Keratinocyte (primary cell): ENCODE measurements around the gene TMLHE. TPM values are rescaled to one million over a fixed set of nuclear protein-coding genes. Genes with fewer than 3 reads are reported as not detected.

ENCODE experiments used
- DNase-seq: peaks from one replicate; pipeline ENCODE4 v3.0.0-alpha.2; 2011; ENCODE audit warnings: low read depth, missing footprints, low spot score
- FAIRE-seq: peaks from 2 replicates; lab custom pipeline; 2011; peaks lifted over from hg19 to GRCh38; lab: Jason Lieb, UNC
- H2AFZ ChIP-seq: 2 replicates; pipeline ENCODE4 v1.6.0; 2012; ENCODE audit warnings: low read length, control low read depth, inconsistent platforms; ENCODE audit not compliant: control insufficient read depth
- H3K27ac ChIP-seq: 2 replicates; pipeline ENCODE4 v1.5.1; 2011; ENCODE audit warnings: low read length; ENCODE audit not compliant: control insufficient read depth, insufficient read depth
- H3K27me3 ChIP-seq: 3 replicates; pipeline ENCODE4 v1.6.0; 2011; ENCODE audit warnings: low read length; ENCODE audit not compliant: control insufficient read depth, insufficient read depth; ENCODE audit errors: extremely low read depth
- H3K36me3 ChIP-seq, 2 experiments: 2 replicates in 1 of 2; 3 replicates in 1 of 2; pipeline ENCODE4 v1.5.1; 2011; ENCODE audit warnings: low read length in 2 of 2, mild to moderate bottlenecking in 1 of 2; ENCODE audit not compliant: control insufficient read depth in 2 of 2, insufficient read depth in 2 of 2; ENCODE audit errors: extremely low read depth in 1 of 2
- H3K4me1 ChIP-seq: 3 replicates; pipeline ENCODE4 v1.5.1; 2011; ENCODE audit warnings: low read length; ENCODE audit not compliant: control insufficient read depth, insufficient read depth; ENCODE audit errors: extremely low read depth
- H3K4me2 ChIP-seq: 3 replicates; pipeline ENCODE4 v1.6.0; 2011; ENCODE audit warnings: low read depth, low read length; ENCODE audit not compliant: control insufficient read depth, insufficient read depth; ENCODE audit errors: extremely low read depth
- H3K4me3 ChIP-seq, 3 experiments: fragments of 200-600 bp in 1 of 3; sonication (generic) in 1 of 3; 2 replicates in 2 of 3; 3 replicates in 1 of 3; pipeline ENCODE4 v1.5.1; 2011 to 2016; ENCODE audit warnings: low read length in 3 of 3, mild to moderate bottlenecking in 3 of 3, control low read depth in 2 of 3, inconsistent platforms in 1 of 3, low read depth in 1 of 3, mixed read lengths in 1 of 3, mixed run types in 1 of 3, moderate library complexity in 1 of 3; ENCODE audit not compliant: control insufficient read depth in 2 of 3, insufficient read depth in 2 of 3; ENCODE audit errors: extremely low read depth in 1 of 3
- H3K79me2 ChIP-seq: 2 replicates; pipeline ENCODE4 v1.6.0; 2012; ENCODE audit warnings: low read length; ENCODE audit not compliant: control insufficient read depth, insufficient read depth
- H3K9ac ChIP-seq: 3 replicates; pipeline ENCODE4 v1.6.0; 2011; ENCODE audit warnings: low read length; ENCODE audit not compliant: control insufficient read depth, insufficient read depth; ENCODE audit errors: extremely low read depth
- H3K9me1 ChIP-seq: 3 replicates; pipeline ENCODE4 v1.6.0; 2011; ENCODE audit warnings: low read length; ENCODE audit not compliant: control insufficient read depth, insufficient read depth; ENCODE audit errors: extremely low read depth
- H3K9me3 ChIP-seq: 2 replicates; pipeline ENCODE4 v1.5.1; 2012; ENCODE audit warnings: low read depth, low read length; ENCODE audit not compliant: control insufficient read depth
- H4K20me1 ChIP-seq: 3 replicates; pipeline ENCODE4 v1.6.0; 2011; ENCODE audit warnings: low read length; ENCODE audit not compliant: control insufficient read depth, insufficient read depth; ENCODE audit errors: extremely low read depth
- EZH2 ChIP-seq: IDR thresholded peaks from one replicate; pipeline ENCODE4 v1.6.1; 2012; ENCODE audit warnings: inconsistent platforms, mild to moderate bottlenecking, low read length, moderate library complexity
- dilution Hi-C: fragments of 300-500 bp; cut with MboI; formaldehyde crosslinking; loops from one replicate; pipeline ENCODE4 v1.7.0; 2020; ENCODE audit warnings: low sequenced_read_pairs; ENCODE audit not compliant: extremely low pct_ligation_motif_present
- polyA minus RNA-seq, 3 experiments: library from RNA; depleted of rRNA, polyadenylated mRNA; stranded (reverse); fragments of >200 nt; gene quantifications; 1 replicate in 1 of 3; 2 replicates in 1 of 3; 3 replicates in 1 of 3; pipeline ENCODE4 v1.2.3, GENCODE V29; 2011
- polyA plus RNA-seq, 5 experiments: library from polyadenylated mRNA; depleted of rRNA in 3 of 5; stranded (reverse) in 3 of 5; stranded (forward) in 1 of 5; unstranded in 1 of 5; fragments of >200 nt; gene quantifications; 1 replicate in 1 of 5; 2 replicates in 3 of 5; 3 replicates in 1 of 5; pipeline versions ENCODE4 v1.2.1 to v1.2.3, GENCODE V29; 2011 to 2012; ENCODE audit warnings: missing spikeins in 2 of 5, low read depth in 1 of 5, low replicate concordance in 1 of 5
- TF ChIP-seq, protein P1 (sequence below), 3 experiments: IDR thresholded peaks in 1 of 3; conservative IDR thresholded peaks in 1 of 3; optimal IDR thresholded peaks in 1 of 3; 2 replicates in 2 of 3; 3 replicates in 1 of 3; pipeline versions ENCODE3 to v1.5.1; 2011; ENCODE audit warnings: low read length in 3 of 3, mild to moderate bottlenecking in 3 of 3, moderate library complexity in 2 of 3, control low read depth in 1 of 3, inconsistent platforms in 1 of 3; ENCODE audit not compliant: insufficient read depth in 2 of 3; ENCODE audit errors: extremely low read depth in 1 of 3

The TMLHE gene
- polyA plus RNA-seq (13.1 to 17.8 TPM (median 15.7 TPM) in 3 replicates), polyA minus RNA-seq (38.1 to 53.4 TPM (median 43.5 TPM) in 3 replicates)
- polyA plus RNA-seq (2011; ENCODE audit: low read depth) = 6.4 TPM
- polyA plus RNA-seq (2011; cell fraction: cytosol; rRNA removed) = 9.1 and 16.4 TPM in 2 replicates
- 14.0 and 14.6 TPM in 2 replicates for polyA plus RNA-seq (2011; cell fraction: nucleus; rRNA removed)
- polyA plus RNA-seq (2012; ENCODE audit: low replicate concordance) = 6.7 and 10.2 TPM in 2 replicates
- polyA minus RNA-seq (2011; cell fraction: cytosol; rRNA and poly(A)+ RNA removed) = 22.3 TPM
- polyA minus RNA-seq (2011; cell fraction: nucleus; rRNA and poly(A)+ RNA removed) = 15.6 and 33.7 TPM in 2 replicates

DNA sequence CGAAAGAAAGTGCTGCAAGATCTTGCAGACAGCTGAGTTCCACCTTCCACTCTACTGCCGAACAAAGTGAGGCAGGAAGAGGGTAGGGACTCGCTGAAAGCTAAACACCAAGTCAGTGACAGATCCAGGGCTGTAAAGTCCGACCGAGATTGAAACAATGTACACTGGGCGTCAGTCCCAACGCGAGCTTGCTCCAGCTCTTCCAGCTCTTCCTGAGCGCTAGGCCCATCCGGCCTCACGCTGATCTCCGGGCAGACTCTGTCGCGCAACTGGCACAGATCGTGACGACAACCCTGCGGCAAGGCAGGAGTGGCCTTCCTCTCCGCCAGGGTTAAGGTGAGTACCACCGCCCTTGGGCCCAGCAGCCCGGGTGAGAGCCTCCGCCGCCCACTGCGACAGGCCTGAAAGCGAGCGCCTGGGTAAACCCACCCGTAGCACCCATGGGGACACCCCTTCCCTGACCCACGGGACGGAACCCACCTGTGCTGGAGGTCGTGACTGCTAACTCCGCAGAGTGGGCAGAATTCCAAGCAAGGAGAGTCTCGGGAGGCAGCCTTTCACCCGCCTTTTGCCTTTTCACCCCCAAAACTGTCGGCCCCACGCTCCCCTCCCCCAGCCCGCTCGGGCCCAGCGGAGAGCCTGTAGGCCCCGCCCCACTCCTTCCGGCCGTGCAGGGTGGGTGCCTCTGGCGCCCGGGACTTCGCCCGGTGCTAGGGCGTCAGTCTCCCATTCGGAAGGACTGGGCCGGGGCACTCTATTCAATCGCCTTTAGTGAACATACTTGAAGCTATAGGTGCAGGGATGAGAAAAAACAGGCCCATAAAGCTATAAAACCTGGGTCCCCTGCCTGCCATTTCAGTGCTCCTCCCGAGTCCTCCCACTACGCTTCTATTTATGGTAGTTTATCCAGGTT lies at the start of gene TMLHE, which contains the start of gene SPRY3:
TMLHE (minus strand) TSS at position 641 of the 913 bp plus-strand sequence. CDS start 67,676 bp downstream, outside the sequence.
SPRY3 (plus strand) TSS at position 275 of the 913 bp plus-strand sequence.
- Histone ChIP-seq H3K9ac (peak within 1 kb of the TSS; percentile 86), H3K9me3 (no peaks in the 10 kb centered on the region), H3K4me3 (peak within 1 kb of the TSS; percentile 58 to 86 (median 62)), H3K79me2 (peaks cover 6% of the 10 kb centered on the region), H3K4me2 (peak within 1 kb of the TSS; percentile 78), H4K20me1 (no peaks in the 10 kb centered on the region), H3K9me1 (no peaks in the 10 kb centered on the region), H3K27me3 (no peaks in the 10 kb centered on the region), H3K27ac (peak within 1 kb of the TSS; percentile 81), H3K36me3 (no peaks in the 10 kb centered on the region), H3K4me1 (no peaks in the 10 kb centered on the region), H2AFZ (peak within 1 kb of the TSS; percentile 94)
- no peak for FAIRE-seq
- DNase-seq = no peak
- TF ChIP-seq, protein P1, sequence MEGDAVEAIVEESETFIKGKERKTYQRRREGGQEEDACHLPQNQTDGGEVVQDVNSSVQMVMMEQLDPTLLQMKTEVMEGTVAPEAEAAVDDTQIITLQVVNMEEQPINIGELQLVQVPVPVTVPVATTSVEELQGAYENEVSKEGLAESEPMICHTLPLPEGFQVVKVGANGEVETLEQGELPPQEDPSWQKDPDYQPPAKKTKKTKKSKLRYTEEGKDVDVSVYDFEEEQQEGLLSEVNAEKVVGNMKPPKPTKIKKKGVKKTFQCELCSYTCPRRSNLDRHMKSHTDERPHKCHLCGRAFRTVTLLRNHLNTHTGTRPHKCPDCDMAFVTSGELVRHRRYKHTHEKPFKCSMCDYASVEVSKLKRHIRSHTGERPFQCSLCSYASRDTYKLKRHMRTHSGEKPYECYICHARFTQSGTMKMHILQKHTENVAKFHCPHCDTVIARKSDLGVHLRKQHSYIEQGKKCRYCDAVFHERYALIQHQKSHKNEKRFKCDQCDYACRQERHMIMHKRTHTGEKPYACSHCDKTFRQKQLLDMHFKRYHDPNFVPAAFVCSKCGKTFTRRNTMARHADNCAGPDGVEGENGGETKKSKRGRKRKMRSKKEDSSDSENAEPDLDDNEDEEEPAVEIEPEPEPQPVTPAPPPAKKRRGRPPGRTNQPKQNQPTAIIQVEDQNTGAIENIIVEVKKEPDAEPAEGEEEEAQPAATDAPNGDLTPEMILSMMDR (optimal IDR thresholded peaks at IDR 0.05 in 1 of 3, IDR thresholded peaks at IDR 0.05 in 1 of 3, conservative IDR thresholded peaks at IDR 0.05 in 1 of 3; ENCODE audit: extremely low read depth in 1 of 3, insufficient read depth in 2 of 3, low read length in 3 of 3) = no peak
- TF ChIP-seq EZH2 = no peak
- dilution Hi-C loops = no loop called here

- Histone ChIP-seq H3K4me2 (no peak overlapping the region), H2AFZ (no peak overlapping the region), H3K36me3 (no peaks in the 10 kb centered on the region), H3K79me2 (no peaks in the 10 kb centered on the region), H3K27ac (no peak overlapping the region), H4K20me1 (no peaks in the 10 kb centered on the region), H3K9me1 (no peaks in the 10 kb centered on the region), H3K4me3 (no peak overlapping the region), H3K9ac (no peak overlapping the region), H3K4me1 (no peaks in the 10 kb centered on the region), H3K9me3 (no peaks in the 10 kb centered on the region), H3K27me3 (no peaks in the 10 kb centered on the region)
- dilution Hi-C loops = no loop called here
- TF ChIP-seq, protein P1 (optimal IDR thresholded peaks at IDR 0.05 in 1 of 3, IDR thresholded peaks at IDR 0.05 in 1 of 3, conservative IDR thresholded peaks at IDR 0.05 in 1 of 3; ENCODE audit: extremely low read depth in 1 of 3, insufficient read depth in 2 of 3, low read length in 3 of 3) = peak; percentile 35 to 62 (median 55)
- TF ChIP-seq EZH2 = no peak
- no peak for FAIRE-seq
- no peak for DNase-seq
Measured at GRCh38 chrX:155662282-155662681, 49.5 kb upstream of the TMLHE start.
